Neural crest cell (in vitro differentiated cells): ENCODE results near the gene AKAP13. TPM values are rescaled to one million over a fixed set of nuclear protein-coding genes. Genes with fewer than 3 reads are reported as not detected.

Experiments used
- DNase-seq: peaks from one replicate; pipeline ENCODE4 v3.0.0; 2021; ENCODE audit warnings: low read depth, mixed read lengths, low spot score
- H3K27ac Mint-ChIP-seq: one replicate; pipeline ENCODE4 v1.8.0; 2021; ENCODE audit warnings: mild to moderate bottlenecking, mixed read lengths; ENCODE audit not compliant: unreplicated experiment
- H3K27me3 Mint-ChIP-seq: 2 replicates; pipeline ENCODE4 v1.8.0; 2021; ENCODE audit warnings: low read depth, mild to moderate bottlenecking, mixed read lengths
- H3K36me3 Mint-ChIP-seq: 2 replicates; pipeline ENCODE4 v1.8.0; 2021; ENCODE audit warnings: low read depth, mild to moderate bottlenecking, mixed read lengths
- H3K4me1 Mint-ChIP-seq: 2 replicates; pipeline ENCODE4 v1.8.0; 2021; ENCODE audit warnings: mixed read lengths
- H3K4me3 Mint-ChIP-seq: one replicate; pipeline ENCODE4 v1.8.0; 2021; ENCODE audit warnings: mild to moderate bottlenecking, mixed read lengths
- H3K9me3 Mint-ChIP-seq: 2 replicates; pipeline ENCODE4 v1.8.0; 2021; ENCODE audit warnings: mixed read lengths
- total RNA-seq: library from RNA; stranded (reverse); gene quantifications from 2 replicates; pipeline ENCODE4 v1.2.1, GENCODE V29; 2021
- TF ChIP-seq, protein P1 (sequence below): fragments of 200-600 bp; sonication (generic); conservative IDR thresholded peaks from 2 replicates; pipeline ENCODE4 v1.5.0; 2021; ENCODE audit warnings: antibody characterized with exemption, mild to moderate bottlenecking

Gene AKAP13
- total RNA-seq, 1 donor from 2014 or later, result 81.3 TPM

DNA sequence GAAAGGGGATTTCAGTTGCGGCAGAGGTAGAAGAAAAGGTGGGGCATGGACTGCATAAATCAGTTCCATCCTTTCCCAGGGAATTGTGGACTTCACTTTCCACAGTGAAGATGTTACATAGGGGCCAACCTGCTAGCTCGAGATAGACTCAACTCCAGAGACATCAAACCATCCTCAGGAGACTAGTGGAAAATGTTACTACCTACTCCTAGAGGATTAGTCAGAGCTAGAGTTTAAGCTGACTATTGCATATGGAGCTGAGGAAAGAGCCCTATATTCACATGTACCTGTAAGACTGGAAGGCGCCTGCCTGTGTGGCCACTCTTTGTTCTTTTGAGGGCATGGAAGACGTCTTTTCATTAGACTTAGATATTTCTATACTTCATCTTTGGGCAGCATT lies 345.2 kb downstream of the AKAP13 start:
- Mint-ChIP-seq H3K27me3 (no peaks in the 10 kb centered on the region), H3K36me3 (peaks cover 9% of the 10 kb centered on the region)

DNA sequence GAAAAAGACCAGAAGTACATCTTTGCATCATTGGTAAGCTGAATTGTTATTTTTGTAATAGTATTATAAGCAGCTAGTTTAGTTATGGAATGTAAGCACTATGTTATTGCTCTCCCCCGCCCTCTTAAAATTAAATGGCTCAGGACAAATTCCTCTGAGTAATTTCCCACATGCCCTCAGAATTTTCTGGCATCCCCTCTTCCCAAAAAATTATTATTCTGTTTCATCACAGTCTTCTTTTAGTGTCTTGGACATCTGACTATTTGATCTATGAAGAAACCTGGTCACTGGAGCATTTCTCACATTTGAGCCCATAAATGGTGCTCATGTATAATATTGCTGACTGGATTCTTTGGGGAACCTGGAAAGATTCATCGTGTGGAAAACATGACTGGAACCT lies 346.1 kb downstream of the AKAP13 start:
- Mint-ChIP-seq H3K27ac (no peak overlapping the region), H3K4me1 (peaks cover 6% of the 10 kb centered on the region), H3K36me3 (peaks cover 11% of the 10 kb centered on the region), H3K27me3 (no peaks in the 10 kb centered on the region), H3K4me3 (no peak overlapping the region), H3K9me3 (no peaks in the 10 kb centered on the region)
- DNase-seq, result no peak
- TF ChIP-seq, protein P1, sequence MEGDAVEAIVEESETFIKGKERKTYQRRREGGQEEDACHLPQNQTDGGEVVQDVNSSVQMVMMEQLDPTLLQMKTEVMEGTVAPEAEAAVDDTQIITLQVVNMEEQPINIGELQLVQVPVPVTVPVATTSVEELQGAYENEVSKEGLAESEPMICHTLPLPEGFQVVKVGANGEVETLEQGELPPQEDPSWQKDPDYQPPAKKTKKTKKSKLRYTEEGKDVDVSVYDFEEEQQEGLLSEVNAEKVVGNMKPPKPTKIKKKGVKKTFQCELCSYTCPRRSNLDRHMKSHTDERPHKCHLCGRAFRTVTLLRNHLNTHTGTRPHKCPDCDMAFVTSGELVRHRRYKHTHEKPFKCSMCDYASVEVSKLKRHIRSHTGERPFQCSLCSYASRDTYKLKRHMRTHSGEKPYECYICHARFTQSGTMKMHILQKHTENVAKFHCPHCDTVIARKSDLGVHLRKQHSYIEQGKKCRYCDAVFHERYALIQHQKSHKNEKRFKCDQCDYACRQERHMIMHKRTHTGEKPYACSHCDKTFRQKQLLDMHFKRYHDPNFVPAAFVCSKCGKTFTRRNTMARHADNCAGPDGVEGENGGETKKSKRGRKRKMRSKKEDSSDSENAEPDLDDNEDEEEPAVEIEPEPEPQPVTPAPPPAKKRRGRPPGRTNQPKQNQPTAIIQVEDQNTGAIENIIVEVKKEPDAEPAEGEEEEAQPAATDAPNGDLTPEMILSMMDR, result no peak

More for the DNA sequence above, 345.2 kb downstream of the AKAP13 start:
- no peak overlapping the region for H3K27ac Mint-ChIP-seq
- peaks cover 5% of the 10 kb centered on the region for H3K4me1 Mint-ChIP-seq
- TF ChIP-seq, protein P1, result no peak
- no peak overlapping the region for H3K4me3 Mint-ChIP-seq
- H3K9me3 Mint-ChIP-seq, result no peaks in the 10 kb centered on the region
- no peak for DNase-seq

DNA sequence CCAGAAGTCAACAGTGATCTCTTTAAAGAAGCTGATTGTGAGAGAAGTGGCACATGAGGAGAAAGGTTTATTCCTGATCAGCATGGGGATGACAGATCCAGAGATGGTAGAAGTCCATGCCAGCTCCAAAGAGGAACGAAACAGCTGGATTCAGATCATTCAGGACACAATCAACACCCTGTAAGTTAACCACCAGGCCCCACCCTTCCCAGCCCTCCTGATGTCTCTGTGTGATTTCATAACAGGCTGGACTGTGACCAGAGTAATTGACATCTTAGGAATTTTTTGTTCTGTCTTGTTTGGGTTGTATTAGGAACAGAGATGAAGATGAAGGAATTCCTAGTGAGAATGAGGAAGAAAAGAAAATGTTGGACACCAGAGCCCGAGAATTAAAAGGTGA lies 346.7 kb downstream of the AKAP13 start:
- TF ChIP-seq, protein P1, result no peak
- H3K4me1 Mint-ChIP-seq, result peaks cover 6% of the 10 kb centered on the region
- H3K36me3 Mint-ChIP-seq, result peaks cover 14% of the 10 kb centered on the region
- H3K27me3 Mint-ChIP-seq, result no peaks in the 10 kb centered on the region
- no peak overlapping the region for H3K27ac Mint-ChIP-seq
- DNase-seq, result no peak
- H3K4me3 Mint-ChIP-seq, result no peak overlapping the region
- no peaks in the 10 kb centered on the region for H3K9me3 Mint-ChIP-seq

DNA sequence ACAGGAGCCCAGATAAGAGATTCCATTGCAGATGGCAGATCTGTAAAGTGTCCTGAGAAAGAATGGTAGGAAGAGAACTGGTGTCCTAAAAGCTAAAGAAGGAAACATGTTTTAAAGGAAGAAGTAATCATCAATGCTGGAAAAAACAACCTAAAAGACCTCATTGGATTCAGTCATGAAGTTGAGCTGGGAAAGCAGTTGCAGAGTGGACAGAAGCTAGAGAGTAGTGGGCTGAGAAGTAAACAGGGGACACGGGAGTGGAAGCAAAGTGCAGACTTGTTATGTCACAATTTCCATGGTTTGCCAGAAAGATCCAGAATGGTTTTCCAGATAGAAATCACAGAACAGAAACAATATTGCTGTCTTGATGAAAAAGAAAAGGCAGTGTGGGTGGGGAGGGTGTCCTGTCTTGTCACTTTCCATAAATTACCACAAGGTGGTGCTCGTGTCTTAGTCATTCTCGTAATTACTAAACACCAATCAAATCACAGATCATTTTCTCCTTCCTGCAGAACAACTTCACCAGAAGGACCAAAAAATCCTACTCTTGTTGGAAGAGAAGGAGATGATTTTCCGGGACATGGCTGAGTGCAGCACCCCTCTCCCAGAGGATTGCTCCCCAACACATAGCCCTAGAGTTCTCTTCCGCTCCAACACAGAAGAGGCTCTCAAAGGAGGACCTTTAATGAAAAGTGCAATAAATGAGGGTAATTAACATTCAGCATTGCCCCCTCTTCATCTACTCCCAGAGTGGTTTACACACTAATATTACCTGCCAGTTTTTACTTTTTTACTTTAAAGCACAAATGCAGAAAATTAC lies 349.8 kb downstream of the AKAP13 start:
- H3K4me3 Mint-ChIP-seq, result peak overlapping the region; percentile 11
- H3K27ac Mint-ChIP-seq, result peak overlapping the region; percentile 54
- H3K27me3 Mint-ChIP-seq, result no peaks in the 10 kb centered on the region
- H3K9me3 Mint-ChIP-seq, result peaks cover 10% of the 10 kb centered on the region
- peak; percentile 45 for DNase-seq
- peaks cover 34% of the 10 kb centered on the region for H3K36me3 Mint-ChIP-seq
- H3K4me1 Mint-ChIP-seq, result peaks cover 6% of the 10 kb centered on the region
- TF ChIP-seq, protein P1, result peak; percentile 87

DNA sequence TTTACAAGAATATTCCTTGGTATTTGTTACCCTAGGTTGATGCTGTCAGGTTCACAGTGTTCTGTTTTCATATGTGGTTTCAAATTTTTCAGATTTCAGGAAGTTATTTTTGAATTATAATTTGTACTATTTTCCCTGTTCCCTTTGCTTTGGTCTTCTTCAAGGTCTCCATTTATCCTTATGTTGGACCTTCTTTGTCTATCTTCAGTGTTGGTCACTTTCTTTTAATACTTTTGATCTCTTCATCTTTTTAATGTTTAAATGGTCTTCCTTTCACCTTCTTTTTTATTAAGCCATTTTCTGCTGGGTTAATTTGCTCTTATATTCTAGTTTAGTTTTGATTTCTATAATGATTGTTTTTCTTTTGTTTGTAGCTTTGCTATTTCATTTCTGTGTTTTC lies 353.0 kb downstream of the AKAP13 start:
- DNase-seq, result no peak
- TF ChIP-seq, protein P1, result no peak
- Mint-ChIP-seq H3K27me3 (no peaks in the 10 kb centered on the region), H3K27ac (no peak overlapping the region), H3K36me3 (peaks cover 48% of the 10 kb centered on the region), H3K4me1 (peaks cover 6% of the 10 kb centered on the region), H3K4me3 (no peak overlapping the region), H3K9me3 (peaks cover 10% of the 10 kb centered on the region)
